SU-DHL-6 (cell line): ENCODE results near the gene IL13RA1.

Experiments
- EZH2phosphoT487 ChIP-seq: fragments of 200-600 bp; sonication (generic), shearing (Covaris generic); conservative IDR thresholded peaks from 2 replicates; pipeline ENCODE4 v1.6.1; 2018; ENCODE audit warnings: mild to moderate bottlenecking, antibody characterized with exemption, low read length, moderate library complexity, mixed read lengths
- TF ChIP-seq, protein P1 (sequence below): fragments of 200-600 bp; sonication (generic); IDR thresholded peaks from one replicate; pipeline ENCODE4 v1.5.1; 2017; ENCODE audit warnings: antibody characterized with exemption, mild to moderate bottlenecking, low read length, moderate library complexity; ENCODE audit not compliant: insufficient read depth, poor library complexity, severe bottlenecking

- TF ChIP-seq, protein P1, sequence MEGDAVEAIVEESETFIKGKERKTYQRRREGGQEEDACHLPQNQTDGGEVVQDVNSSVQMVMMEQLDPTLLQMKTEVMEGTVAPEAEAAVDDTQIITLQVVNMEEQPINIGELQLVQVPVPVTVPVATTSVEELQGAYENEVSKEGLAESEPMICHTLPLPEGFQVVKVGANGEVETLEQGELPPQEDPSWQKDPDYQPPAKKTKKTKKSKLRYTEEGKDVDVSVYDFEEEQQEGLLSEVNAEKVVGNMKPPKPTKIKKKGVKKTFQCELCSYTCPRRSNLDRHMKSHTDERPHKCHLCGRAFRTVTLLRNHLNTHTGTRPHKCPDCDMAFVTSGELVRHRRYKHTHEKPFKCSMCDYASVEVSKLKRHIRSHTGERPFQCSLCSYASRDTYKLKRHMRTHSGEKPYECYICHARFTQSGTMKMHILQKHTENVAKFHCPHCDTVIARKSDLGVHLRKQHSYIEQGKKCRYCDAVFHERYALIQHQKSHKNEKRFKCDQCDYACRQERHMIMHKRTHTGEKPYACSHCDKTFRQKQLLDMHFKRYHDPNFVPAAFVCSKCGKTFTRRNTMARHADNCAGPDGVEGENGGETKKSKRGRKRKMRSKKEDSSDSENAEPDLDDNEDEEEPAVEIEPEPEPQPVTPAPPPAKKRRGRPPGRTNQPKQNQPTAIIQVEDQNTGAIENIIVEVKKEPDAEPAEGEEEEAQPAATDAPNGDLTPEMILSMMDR = no peak
- no peak for TF ChIP-seq EZH2phosphoT487
Observed at GRCh38 chrX:118706681-118707080, 20.7 kb upstream of the IL13RA1 start.
